GM19438 (cell line): ENCODE data around the gene SYNDIG1.

Experiments
- ATAC-seq: cut with Tn5 transposase; IDR thresholded peaks from one replicate; pipeline ENCODE4 v1.9.1; 2021; ENCODE audit warnings: low read depth; ENCODE audit not compliant: unreplicated experiment

Gene SYNDIG1

DNA sequence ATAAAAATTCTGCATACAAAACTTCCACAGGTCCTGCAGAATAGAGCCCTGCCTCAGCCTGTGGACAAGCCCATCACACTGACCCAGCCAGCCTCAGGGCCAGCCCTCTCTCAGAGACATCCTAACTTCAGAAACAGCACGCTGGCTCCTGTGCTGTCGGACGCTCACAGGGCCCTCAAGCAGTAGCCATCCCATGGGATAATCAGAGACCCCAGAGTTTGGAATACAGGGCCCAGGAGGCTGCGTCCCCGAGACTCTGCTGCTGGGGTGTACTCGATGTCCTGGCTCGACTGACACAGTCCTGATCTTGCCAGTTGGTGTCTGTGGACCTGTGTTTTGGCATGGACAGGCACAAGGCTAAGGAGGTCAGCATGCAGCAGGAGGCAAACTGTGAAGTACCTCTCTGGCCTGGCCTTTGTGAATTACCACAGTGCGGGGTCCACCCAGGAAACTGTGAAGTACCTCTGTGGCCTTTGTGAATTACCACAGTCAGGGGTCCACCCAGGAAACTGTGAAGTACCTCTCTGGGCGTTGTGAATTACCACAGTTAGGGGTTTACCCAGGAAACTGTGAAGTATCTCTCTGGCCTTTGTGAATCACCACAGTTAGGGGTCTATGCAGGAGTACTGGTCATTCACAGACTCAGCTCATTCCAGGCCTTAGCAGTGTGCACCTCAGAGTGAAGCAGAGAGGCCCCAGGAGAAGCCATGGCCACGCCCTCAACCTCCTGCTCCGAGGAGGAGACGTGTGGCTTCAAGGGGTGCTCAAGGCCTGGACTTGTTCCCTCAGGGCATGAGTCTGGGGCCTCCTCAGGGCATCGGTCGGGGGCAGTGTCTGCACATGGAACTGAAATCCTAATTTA is 212.4 kb downstream of the SYNDIG1 start:
- ATAC-seq = no peak

DNA sequence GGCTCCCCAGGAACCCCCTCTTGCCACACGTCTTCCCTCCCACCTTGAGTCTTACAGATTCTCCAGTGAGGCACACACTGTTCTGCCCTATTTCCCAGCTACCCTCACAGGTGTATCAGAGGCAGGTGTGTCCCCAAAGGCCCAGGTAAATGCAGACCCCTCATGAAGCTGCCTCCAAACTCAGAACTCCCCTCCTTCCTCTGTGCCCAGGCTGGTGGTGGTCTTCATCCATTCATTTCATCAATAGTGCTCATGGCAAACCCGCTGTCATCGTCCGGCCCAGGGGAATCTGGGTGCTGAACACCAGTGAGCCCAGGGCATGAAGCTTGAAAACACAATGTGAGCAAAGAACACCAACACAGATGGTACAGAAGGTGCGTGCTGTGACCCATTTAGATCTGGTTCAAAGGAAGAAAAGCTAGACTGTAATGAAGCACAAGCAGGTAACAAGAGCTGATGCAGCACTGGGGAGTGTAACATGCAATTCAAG is 213.1 kb downstream of the SYNDIG1 start:
- ATAC-seq = no peak

DNA sequence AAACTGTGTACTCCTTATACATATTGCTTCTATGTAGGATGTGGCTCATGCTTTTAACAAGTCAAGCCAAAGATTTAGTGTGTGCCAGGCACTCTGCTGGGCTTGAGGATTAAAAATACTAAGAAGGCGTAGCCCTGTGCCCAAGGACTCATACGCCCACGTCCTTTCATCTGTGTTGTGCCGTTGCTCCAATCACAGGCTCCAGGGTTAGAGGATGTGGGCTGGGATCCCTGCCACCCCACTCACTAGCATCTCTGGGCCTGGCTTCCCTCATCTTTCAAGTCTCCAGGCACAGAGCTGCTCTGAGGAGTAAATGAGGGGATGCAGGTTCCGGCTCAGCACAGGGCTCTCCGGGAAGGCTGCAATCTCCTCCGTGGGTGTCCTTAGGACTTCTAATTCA is 214.2 kb downstream of the SYNDIG1 start:
- no peak for ATAC-seq

DNA sequence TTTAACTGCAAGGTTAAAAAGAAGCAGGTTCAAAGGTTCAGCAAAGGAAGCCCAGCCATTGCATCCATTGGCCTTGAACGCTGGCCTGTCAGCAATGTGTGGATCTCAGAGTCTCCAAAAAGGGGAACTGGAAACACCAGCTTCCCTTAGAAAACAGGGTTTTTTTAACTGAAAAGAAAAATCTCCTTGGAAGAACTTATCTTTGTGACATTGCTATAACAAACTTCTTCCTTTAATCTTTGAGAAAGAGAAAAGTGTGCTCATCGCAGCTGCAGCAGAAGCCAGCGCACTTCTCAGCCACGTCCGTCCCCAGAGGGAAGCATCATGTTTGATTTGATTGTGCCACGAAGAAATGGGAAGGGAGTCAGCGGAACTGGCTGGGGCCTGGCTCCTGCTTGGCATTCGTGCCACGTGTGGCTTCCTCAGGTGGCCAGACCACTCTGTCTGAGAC is 215.0 kb downstream of the SYNDIG1 start:
- ATAC-seq = no peak

DNA sequence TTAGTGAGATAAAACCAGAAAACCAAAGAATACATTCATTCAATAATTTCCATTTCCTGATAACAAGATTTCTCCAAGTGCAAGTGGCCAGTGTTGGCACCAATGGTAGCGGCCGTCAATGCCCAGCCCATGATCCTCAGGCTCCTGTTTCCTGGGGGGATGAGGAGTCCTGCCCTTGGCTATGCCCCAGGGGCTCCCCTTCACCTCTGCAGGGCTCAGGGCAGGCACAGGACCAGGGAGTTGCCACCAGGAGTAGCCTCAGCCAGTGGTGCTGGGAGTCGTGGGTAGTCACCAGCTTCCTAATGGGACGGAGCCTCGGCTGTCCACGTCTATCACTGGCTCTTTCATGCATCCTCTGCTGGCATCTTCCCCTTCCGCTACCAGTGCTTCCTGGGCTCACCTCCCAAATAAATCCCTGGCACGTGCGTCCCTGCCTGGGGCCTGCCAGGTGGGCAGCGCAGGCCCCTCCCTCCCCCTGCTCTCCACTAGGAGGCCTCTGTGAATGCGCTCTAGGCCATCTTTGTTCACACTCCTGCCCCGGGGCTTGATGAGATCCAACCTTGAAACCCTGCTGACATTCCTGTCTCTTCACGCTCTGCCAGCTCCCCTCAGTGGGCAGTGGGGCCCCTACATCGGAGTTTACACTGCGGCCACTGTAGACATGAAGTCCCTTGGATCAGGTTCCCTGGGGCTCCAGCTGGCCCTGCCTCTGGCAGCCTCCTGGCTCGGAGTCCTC is 215.7 kb downstream of the SYNDIG1 start:
- no peak for ATAC-seq

DNA sequence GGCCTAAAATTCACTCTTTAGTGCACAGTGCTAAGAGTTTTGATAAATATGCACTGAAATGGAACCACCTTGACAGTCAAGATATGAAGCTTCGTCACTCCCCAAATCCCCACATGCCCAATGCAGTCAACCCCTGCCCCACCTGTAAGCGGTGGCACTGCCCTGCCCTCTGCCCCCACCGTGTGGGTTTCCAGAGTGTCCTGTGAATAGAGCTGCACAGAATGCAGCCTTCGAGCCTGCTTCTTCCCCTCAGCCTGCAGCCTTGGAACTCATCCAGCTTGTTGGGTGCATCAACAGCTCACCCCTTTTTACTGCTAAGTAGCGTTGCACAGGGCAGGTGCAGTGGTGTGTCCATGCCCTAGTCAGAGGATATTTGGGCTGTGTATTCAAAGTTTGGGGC is 216.3 kb downstream of the SYNDIG1 start:
- no peak for ATAC-seq

DNA sequence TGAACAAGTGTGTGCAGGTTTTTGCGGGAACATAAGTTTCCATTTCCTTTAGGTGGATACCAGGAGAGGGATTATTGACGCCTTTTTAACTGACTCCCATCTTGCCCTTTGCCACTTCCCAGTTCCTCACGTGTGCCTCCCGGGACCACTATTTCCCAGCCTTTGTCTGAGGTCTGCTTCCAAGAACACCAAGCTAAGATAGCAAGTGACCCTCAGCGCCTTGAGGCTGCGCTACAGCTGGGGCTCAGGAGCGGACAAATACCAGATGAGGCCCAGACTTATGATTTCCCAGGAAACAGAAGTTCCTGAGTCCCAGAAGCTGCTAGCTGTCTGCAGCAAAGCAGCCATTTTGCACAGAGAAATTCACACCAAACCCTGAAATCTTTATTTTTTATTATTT is 216.7 kb downstream of the SYNDIG1 start:
- ATAC-seq = no peak

DNA sequence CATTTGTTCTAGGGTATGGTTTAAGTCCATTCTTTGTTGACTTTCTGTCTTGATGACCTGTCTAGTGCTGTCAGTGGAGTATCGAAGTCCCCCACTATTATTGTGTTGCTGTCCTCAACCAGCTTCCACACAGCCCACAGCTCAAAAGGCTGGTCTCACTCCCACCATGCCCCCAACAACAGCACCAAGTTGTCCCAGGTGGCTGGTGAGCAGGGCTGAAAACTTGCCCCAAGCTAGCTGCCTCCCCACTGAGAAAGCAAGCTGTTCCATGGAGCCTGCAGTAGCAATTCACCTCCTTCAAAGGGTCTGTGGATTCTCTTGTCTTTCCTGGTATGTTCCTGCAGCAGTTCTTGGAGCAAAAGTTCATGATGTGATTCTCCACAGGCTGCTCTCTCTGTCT is 221.0 kb downstream of the SYNDIG1 start:
- ATAC-seq = no peak

DNA sequence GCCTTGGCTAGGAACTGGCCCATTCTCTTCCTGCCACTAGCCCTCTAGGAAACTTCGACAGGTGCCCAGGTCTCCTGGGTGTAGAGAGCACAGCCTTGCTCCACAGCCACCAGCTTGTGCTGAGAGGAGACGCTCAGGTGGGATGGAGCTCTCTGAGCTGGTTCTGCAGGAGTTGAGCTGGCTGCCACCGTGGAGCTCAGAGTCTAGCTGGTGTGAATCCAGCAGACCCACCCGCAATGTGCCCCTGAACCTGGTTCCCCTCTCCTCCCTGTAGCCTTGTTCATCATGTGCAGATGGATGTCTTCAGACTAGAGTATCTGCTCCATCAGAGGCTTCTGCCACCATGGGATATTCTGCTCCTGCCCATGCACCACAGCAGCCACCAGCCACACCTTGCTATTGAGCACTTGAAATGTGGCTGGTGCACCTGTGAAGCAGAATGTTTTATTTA is 222.5 kb downstream of the SYNDIG1 start:
- no peak for ATAC-seq

DNA sequence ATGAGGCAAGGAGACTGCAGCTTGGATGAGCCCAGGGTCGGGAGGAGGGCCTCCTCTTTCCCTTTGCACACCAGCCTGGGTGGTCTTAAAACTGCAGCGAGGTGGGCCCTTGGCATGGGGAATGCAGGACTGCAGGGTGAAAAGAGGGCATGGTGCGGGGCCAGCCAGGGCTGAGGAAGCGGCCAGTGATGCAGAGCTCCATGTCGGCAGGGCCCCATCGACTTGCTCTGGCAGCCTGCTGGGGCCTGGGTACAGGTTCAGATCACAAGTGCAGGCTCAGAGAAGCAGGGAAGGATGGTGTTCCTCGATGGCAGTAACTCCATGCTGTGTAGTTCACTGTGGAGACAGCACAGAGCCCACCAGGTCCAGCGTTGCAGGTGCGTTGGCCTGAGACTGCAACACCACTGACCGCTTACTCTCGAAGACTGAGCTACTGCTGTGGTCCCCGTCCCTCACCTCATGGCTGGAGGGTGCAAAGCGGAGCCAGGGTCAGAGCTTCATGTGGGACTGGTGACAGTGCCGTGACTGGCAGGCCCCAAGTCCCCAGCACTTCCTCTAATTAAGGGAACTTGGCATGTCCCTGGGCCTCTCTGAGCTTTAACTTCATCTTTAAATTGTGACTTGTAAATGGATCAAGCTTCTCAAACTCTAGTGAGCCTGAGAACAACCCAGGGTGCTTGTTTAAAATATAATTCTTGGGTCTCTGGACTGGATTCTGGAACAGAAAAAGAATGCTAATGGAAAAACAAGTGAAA is 223.2 kb downstream of the SYNDIG1 start:
- ATAC-seq = no peak

DNA sequence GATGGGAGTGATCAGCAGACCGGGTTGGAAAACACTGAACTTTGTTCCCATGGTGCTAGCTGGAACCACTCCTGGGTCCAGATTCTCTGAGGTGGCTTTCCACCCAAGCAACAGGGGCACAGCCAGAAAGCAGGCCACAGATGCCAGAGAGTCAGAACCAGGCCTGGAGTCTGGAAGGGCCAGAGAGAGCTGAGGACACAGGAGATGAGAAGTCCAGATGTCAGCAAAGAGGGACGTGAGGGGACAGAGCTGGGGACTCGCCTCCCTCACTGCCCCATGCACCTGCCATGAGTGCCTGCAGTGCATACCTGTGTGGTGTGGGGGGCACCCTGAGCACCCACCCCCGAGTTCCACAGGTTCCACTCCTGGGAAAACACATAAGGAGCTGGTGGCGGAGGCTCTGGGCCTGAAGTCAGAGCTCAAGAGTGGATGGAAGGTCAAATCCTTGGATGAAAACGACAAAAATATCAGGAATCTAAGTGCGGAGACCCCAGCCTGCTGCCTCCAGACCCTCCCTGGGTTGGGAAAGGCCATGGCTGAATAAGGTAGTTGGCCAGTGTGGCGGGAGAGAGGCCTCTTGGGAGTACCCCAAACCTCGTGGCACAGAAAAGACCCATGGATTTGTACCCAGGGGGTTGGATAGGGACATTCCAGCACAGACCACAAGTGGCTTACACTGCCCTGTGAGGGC is 224.2 kb downstream of the SYNDIG1 start:
- ATAC-seq = no peak

DNA sequence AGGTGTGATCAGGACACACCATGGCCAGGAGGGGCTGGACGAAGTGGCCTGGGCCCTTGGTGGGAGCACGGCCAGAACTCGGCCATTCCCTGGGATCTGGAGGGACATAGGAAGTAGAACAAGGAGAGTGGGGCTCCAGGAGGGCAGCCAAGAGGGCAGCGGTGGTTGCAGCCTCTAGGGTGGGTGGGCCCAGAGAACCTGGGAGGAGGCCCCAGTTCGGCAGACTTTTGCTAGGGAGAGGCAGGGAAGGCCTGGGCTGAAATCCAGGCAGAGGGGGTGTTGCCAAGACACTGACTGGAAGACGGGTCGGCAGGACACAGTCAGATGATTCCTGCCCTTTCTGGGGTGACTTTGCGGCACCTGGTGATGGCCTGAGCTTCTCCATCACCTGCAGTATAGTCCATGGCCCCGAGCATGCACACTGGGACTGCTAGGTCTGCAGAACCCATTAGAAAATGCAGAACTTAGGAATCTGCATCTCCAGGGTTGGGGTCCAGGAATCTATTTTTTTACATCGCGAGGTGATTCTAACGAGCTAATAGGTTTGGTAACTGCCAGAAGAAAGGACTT is 224.8 kb downstream of the SYNDIG1 start:
- ATAC-seq = no peak

DNA sequence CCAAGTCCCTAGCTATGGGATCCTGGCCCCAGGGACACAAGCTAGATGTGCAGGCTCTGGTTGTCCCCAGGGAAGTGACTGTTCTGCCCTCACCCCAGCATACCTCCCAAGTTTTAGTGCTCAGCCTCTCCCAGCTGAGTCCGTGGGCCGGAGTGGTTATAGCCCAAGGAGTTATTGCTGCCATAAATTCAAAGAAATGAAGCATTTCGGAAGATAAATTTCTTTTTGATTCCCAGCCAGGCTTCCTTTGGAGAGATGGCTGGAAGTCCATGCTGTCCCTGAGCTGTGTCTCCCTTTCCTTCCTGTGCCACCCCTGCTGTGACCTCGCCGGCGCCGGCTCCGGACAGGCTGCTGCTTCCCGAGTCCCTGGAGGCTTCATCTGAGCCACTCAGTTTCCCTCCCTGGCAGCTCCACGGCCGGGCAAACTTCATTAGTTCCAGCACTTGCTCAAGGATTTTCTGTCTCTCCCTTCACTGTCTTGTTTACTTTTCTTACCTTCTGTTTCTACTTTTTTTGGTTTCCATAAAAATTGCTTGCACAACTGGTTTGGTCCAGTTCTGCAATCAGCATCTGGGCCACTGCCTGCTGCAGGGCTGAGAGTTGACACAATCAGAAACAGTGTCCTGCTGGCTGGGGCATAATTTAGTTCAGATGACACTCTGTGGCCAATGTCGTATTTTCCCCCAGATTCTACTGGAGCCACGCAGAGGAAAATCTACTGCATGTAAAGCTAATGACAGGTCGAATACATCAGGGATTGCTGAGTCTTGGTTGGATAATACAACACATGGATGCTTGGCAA is 225.5 kb downstream of the SYNDIG1 start:
- ATAC-seq = no peak

DNA sequence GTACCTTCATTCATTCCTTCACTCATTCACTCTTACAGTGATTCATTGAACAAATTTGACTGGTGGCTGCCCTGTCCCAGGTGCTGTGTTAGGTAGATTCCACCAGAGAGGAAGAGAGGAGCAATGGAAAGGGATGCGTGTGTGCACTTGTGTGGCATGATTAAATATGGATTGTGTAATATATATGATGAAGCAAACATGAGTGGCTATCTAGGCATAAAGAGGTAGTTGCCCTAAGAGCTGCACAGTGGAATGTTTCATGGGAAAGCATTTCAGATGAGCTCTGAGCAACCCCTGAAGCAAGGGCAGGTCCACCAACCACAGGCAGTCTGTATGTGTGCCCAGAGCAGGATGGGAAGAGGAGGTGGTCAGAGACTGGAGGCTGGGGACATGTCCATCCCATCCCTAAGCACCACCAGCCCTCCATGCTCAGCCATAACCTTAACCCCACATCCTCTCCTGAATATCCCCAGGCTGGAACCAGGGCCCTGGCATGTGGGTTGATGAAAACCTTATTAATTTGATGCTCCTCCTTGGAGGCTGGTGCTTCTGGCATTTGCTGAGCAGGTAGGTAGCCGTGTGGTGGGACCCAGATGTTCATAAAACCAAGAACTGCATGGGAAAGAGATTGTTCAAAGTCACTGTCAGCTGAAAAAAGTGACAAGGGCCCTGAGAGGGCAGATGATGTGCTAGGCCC is 226.2 kb downstream of the SYNDIG1 start:
- no peak for ATAC-seq

DNA sequence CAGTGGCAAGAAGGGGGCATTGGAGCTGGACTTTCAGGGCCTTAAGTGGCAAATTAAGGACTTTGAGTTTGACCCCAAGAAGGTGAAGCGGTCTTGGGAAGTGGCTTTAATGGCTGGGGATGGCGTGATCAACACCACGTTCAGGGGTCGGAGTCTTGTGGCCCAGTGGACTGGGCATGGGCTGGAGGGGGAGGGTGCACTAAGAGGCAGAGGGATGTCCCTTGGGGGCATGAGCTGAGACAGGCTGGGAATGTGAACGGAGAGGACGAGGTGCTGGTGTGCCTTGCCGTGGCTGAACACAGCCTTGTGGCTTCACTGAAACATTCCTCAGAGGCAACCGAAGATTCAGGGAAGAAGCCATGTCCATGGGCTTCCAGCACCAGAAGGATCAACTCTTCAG is 227.0 kb downstream of the SYNDIG1 start:
- no peak for ATAC-seq

DNA sequence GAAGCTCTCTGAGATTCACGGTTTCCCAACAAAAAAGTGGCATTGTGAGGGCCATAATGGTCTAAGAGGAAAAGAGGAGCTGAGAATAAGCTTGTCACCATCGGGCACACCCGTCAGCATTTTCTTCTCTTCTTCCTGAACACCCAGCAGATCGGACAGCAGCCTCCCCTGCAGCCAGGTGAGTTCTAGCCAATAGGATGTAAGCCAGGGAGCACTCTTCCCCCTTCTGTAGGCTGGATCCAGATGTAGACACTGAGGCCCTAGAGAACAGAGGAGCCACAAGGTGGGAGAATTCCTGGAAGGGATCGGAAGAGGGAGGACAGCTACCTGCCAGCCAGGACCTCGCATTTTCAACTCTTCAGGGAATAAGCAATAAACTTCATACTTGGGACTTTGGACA is 228.0 kb downstream of the SYNDIG1 start:
- ATAC-seq = no peak

DNA sequence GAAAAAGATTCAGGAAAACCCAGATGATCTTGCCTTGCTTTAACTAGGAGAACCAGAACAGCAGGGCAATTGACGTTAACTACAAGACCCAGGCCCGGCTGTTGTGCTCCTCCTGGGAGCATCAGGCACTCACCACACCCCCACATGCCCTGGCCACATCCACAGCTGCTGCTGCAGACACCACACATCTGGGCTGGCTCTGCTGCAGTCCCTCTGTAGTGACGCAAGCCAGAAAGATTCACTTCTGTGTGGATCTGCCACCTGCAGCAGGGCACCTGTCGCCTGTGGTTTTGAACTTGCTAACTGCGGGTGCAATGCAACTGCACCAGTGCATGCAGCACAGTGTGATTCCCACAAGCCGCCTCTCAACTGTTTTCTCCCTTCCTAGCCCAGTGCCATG is 228.8 kb downstream of the SYNDIG1 start:
- no peak for ATAC-seq

DNA sequence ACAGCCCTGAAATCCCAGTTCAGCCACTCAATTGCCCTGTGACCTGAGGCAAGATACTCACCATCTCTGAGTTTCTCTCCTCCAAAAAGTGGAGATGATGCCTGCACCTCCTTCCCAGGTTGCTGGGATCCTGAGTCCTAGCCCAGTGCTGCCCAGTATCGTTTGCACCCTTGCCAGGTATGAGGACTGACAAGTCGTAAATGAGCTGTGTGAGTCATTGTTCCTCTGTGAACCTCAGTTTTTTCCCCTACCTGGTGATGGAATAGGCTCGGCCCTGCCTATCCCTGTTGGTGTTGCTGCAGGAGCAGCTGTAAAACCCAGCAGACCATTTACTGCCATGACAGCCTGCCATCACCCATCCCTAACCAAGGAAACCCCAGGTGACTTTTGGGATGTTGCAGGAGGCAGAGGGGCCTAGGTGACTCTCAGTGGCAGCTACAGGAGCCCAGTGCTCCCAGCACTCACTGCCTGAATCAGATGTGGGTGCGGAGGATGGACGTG is 229.3 kb downstream of the SYNDIG1 start:
- no peak for ATAC-seq
